ENCODE results near the gene CDKL2. TPM values are rescaled to one million over a fixed set of nuclear protein-coding genes. Genes with fewer than 3 reads are reported as not detected.

CDKL2 gene
- polyA plus RNA-seq, 1 donor from 2014 or later: 25.7 TPM

DNA sequence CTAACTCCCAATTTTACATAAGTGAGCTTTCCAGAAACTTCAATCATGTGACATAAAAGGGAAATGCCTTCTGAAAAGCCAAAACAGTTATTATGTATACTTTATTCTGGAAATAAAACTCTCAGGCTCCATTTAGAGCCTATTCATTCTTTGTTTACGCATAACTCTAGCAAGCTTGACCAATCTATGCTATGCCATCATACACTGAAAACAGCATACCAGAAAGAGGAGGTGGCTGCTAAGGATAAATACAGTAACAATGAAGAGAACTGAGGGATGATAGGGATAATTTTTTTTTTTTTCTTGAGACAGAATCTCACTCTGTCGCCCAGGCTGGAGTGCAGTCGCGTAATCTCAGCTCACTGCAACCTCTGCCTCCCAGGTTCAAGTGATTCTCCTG lies 24.4 kb downstream of the CDKL2 start:
- Histone ChIP-seq H2AFZ (ENCODE audit: low read depth, low read length) (no peak overlapping the region), H3K79me2 (replicated peaks; ENCODE audit: insufficient read depth, low read length) (no peaks in the 10 kb centered on the region), H4K20me1 (ENCODE audit: insufficient read depth) (no peaks in the 10 kb centered on the region), H3K27ac (ENCODE audit: low read length) (no peak overlapping the region), H3K36me3 (ENCODE audit: insufficient read depth, low read length) (no peaks in the 10 kb centered on the region), H3F3A (ENCODE audit: insufficient read depth, low read length, poor library complexity, severe bottlenecking) (no peaks in the 10 kb centered on the region), H3K4me2 (ENCODE audit: low read length) (no peak overlapping the region), H3K27me3 (ENCODE audit: insufficient read depth, low read depth, low read length) (no peaks in the 10 kb centered on the region), H3K9ac (ENCODE audit: low read length) (no peak overlapping the region), H3K9me3 (ENCODE audit: low read length) (no peaks in the 10 kb centered on the region), H3K4me3 (ENCODE audit: low read length) (no peak overlapping the region), H3K9me2 (ENCODE audit: insufficient read depth, low read length) (no peaks in the 10 kb centered on the region)
- TF ChIP-seq, protein P1, sequence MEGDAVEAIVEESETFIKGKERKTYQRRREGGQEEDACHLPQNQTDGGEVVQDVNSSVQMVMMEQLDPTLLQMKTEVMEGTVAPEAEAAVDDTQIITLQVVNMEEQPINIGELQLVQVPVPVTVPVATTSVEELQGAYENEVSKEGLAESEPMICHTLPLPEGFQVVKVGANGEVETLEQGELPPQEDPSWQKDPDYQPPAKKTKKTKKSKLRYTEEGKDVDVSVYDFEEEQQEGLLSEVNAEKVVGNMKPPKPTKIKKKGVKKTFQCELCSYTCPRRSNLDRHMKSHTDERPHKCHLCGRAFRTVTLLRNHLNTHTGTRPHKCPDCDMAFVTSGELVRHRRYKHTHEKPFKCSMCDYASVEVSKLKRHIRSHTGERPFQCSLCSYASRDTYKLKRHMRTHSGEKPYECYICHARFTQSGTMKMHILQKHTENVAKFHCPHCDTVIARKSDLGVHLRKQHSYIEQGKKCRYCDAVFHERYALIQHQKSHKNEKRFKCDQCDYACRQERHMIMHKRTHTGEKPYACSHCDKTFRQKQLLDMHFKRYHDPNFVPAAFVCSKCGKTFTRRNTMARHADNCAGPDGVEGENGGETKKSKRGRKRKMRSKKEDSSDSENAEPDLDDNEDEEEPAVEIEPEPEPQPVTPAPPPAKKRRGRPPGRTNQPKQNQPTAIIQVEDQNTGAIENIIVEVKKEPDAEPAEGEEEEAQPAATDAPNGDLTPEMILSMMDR (IDR thresholded peaks at IDR 0.05; ENCODE audit: poor library complexity, severe bottlenecking): no peak
- TF ChIP-seq EP300 (conservative IDR thresholded peaks at IDR 0.05; ENCODE audit: poor library complexity, severe bottlenecking) (no peak), TAF1 (IDR thresholded peaks at IDR 0.05; ENCODE audit: low read depth) (no peak), POLR2AphosphoS5 (IDR thresholded peaks at IDR 0.05) (no peak), SMC3 (conservative IDR thresholded peaks at IDR 0.05; ENCODE audit: poor library complexity) (no peak), MXI1 (conservative IDR thresholded peaks at IDR 0.05; ENCODE audit: poor library complexity, severe bottlenecking) (no peak), RAD21 (conservative IDR thresholded peaks at IDR 0.05) (no peak), EZH2 (IDR thresholded peaks at IDR 0.05; ENCODE audit: borderline replicate concordance, insufficient read depth, low read length, poor library complexity, severe bottlenecking) (no peak)
- TF ChIP-seq, protein P2, sequence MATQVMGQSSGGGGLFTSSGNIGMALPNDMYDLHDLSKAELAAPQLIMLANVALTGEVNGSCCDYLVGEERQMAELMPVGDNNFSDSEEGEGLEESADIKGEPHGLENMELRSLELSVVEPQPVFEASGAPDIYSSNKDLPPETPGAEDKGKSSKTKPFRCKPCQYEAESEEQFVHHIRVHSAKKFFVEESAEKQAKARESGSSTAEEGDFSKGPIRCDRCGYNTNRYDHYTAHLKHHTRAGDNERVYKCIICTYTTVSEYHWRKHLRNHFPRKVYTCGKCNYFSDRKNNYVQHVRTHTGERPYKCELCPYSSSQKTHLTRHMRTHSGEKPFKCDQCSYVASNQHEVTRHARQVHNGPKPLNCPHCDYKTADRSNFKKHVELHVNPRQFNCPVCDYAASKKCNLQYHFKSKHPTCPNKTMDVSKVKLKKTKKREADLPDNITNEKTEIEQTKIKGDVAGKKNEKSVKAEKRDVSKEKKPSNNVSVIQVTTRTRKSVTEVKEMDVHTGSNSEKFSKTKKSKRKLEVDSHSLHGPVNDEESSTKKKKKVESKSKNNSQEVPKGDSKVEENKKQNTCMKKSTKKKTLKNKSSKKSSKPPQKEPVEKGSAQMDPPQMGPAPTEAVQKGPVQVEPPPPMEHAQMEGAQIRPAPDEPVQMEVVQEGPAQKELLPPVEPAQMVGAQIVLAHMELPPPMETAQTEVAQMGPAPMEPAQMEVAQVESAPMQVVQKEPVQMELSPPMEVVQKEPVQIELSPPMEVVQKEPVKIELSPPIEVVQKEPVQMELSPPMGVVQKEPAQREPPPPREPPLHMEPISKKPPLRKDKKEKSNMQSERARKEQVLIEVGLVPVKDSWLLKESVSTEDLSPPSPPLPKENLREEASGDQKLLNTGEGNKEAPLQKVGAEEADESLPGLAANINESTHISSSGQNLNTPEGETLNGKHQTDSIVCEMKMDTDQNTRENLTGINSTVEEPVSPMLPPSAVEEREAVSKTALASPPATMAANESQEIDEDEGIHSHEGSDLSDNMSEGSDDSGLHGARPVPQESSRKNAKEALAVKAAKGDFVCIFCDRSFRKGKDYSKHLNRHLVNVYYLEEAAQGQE (IDR thresholded peaks at IDR 0.05; ENCODE audit: borderline replicate concordance): no peak

DNA sequence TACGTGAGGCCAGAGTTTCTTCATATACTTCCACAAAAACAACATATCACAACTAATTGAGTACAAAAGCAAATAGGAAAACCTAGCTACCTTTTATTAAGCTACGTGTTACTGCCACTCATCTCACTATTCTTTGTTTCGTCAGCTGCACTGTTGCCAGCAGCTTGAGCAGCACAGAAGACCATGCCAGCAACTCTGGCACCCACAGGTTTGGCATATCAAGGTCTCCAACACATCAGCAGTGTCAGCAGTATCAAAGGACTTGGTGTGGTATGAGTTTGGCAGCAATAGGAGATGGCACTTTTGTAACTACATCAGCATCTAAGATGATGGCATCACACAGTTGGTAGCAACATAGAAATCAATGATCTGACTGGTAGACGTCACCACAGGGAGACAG lies 30.7 kb downstream of the CDKL2 start:
- no peaks in the 10 kb centered on the region for H4K20me1 ChIP-seq (ENCODE audit: insufficient read depth)
- no peak overlapping the region for H3K4me2 ChIP-seq (ENCODE audit: low read length)
- H3K79me2 ChIP-seq (replicated peaks; ENCODE audit: insufficient read depth, low read length): no peaks in the 10 kb centered on the region
- H3K4me3 ChIP-seq (ENCODE audit: low read length): no peak overlapping the region
- no peak overlapping the region for H2AFZ ChIP-seq (ENCODE audit: low read depth, low read length)
- TF ChIP-seq EP300 (conservative IDR thresholded peaks at IDR 0.05; ENCODE audit: poor library complexity, severe bottlenecking): no peak
- TF ChIP-seq MXI1 (conservative IDR thresholded peaks at IDR 0.05; ENCODE audit: poor library complexity, severe bottlenecking): no peak
- TF ChIP-seq, protein P2 (IDR thresholded peaks at IDR 0.05; ENCODE audit: borderline replicate concordance): no peak
- no peak for TF ChIP-seq POLR2AphosphoS5 (IDR thresholded peaks at IDR 0.05)
- TF ChIP-seq RAD21 (conservative IDR thresholded peaks at IDR 0.05): no peak
- TF ChIP-seq SMC3 (conservative IDR thresholded peaks at IDR 0.05; ENCODE audit: poor library complexity): no peak
- TF ChIP-seq, protein P1 (IDR thresholded peaks at IDR 0.05; ENCODE audit: poor library complexity, severe bottlenecking): no peak
- TF ChIP-seq TAF1 (IDR thresholded peaks at IDR 0.05; ENCODE audit: low read depth): no peak
- no peak for TF ChIP-seq EZH2 (IDR thresholded peaks at IDR 0.05; ENCODE audit: borderline replicate concordance, insufficient read depth, low read length, poor library complexity, severe bottlenecking)
- H3K9me2 ChIP-seq (ENCODE audit: insufficient read depth, low read length): no peaks in the 10 kb centered on the region
- H3K9ac ChIP-seq (ENCODE audit: low read length): no peak overlapping the region
- H3K27ac ChIP-seq (ENCODE audit: low read length): no peak overlapping the region
- peaks cover 6% of the 10 kb centered on the region for H3K36me3 ChIP-seq (ENCODE audit: insufficient read depth, low read length)
- H3K27me3 ChIP-seq (ENCODE audit: insufficient read depth, low read depth, low read length): no peaks in the 10 kb centered on the region
- H3K9me3 ChIP-seq (ENCODE audit: low read length): no peaks in the 10 kb centered on the region
- no peaks in the 10 kb centered on the region for H3F3A ChIP-seq (ENCODE audit: insufficient read depth, low read length, poor library complexity, severe bottlenecking)

Measured in neural cell (in vitro differentiated cells).